ENCODE results near the gene POU2AF2.
"Not testable (repeated sequence)": the region's sequence is repeated elsewhere in the genome, so short reads cannot be mapped to it uniquely, and the experiment has no call there.

POU2AF2 gene

DNA sequence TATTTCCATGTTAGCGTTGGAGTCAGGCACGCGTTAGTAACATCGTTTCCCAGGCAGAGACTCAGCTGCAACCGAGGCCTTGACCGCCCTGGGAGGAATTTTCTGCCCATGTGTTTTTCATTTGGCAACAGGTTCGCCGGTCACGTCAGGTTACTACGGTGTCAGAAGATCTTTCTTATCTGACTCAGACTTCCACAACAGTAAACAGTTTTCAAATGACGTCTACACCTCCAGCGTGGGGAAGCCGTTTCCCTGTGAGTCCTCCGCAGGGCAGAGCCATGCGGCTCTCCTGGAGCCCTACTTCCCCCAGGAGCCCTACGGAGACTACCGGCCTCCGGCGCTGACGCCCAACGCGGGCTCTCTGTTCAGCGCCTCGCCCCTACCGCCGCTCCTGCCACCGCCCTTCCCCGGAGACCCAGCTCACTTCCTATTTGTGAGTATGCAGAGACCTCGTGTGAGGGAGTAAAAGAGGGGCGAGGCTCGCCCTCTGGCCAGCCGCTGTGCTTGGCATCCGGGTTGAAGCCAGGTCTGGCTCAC lies 38.5 kb downstream of the POU2AF2 start:
- H3K4me1 Mint-ChIP-seq, result no peaks in the 10 kb centered on the region
- no peak for ATAC-seq
- H3K27me3 Mint-ChIP-seq, result no peaks in the 10 kb centered on the region
- H3K4me3 Mint-ChIP-seq, result no peak overlapping the region
- H3K9me3 Mint-ChIP-seq, result no peaks in the 10 kb centered on the region
- DNase-seq, result no peak
- no peak overlapping the region for H3K27ac Mint-ChIP-seq

DNA sequence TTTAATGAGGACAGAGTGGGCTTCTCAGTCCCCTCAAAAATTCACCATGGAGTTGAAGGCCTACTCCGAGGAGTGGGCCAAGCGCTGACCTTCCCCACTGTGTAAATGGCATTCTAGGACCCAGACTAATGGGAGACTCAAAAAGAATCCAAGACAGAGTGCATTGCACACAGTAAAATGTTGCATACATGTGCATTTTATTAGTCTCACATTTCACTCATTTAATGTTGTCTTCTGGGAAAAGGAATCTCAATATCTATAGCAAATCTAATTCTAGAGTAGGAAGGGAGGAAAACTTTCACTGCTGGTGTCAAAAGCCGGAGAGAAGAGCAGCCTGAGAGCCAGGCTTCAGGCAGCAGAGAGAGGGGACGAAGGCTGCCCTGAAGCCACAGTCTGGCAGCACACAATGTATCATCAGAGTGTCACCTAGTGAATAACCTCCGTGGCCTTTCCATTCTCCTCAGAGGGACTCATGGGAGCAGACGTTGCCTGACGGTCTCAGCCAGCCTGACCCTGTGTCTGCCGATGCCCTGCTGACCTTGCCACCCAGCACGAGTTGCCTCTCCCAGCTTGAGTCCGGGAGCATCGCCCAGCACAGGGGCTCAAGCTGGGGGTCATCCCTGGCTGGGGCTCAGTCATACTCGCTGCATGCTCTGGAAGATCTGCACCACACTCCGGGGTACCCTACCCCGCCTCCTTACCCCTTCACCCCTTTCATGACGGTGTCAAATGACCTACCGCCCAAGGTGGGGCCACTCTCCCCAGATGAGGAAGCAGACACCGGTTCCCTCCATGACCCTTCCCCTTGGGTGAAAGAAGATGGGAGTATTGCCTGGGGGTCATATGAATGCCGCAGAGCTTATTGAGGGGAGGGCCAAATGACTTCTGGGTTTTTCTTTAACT lies 39.9 kb downstream of the POU2AF2 start:
- H3K9me3 Mint-ChIP-seq, result no peaks in the 10 kb centered on the region
- peak; percentile 31 for ATAC-seq
- no peak overlapping the region for H3K27ac Mint-ChIP-seq
- no peaks in the 10 kb centered on the region for H3K4me1 Mint-ChIP-seq
- DNase-seq, result no peak
- no peak overlapping the region for H3K4me3 Mint-ChIP-seq
- H3K27me3 Mint-ChIP-seq, result no peaks in the 10 kb centered on the region

DNA sequence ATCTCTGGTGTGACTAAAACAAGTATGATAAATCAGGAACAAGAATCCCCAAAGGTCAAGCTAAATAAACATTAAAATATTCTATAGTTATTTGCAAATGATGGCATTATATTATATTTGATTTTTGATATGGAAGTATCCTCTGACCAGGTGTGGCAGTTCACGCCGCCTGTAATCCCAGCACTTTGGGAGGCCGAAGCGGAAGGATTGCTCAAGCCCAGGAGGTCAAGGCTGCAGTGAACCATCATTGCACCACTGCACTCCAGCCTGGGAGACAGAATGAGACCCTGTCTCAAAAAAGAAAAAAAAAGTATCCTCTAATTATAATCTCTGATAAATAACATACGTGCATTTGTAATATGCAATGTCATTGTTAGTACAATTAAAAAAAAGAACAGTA lies 46.2 kb downstream of the POU2AF2 start:
- Mint-ChIP-seq H3K9me3 (no peaks in the 10 kb centered on the region), H3K27ac (no peak overlapping the region), H3K4me1 (no peaks in the 10 kb centered on the region), H3K27me3 (peaks cover 2% of the 10 kb centered on the region), H3K4me3 (no peak overlapping the region)
- DNase-seq (no peak), ATAC-seq (no peak)

DNA sequence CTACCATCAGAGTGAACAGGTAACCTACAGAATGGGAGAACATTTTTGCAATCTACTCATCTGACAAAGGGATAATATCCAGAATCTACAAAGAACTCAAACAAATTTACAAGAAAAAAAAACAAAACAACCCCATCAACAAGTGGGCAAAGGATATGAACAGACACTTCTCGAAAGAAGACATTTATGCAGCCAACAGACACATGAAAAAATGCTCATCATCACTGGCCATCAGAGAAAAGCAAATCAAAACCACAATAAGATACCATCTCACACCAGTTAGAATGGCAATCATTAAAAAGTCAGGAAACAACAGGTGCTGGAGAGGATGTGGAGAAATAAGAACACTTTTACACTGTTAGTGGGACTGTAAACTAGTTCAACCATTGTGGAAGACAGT lies 46.9 kb downstream of the POU2AF2 start:
- not testable (repeated sequence) for H3K27me3 Mint-ChIP-seq, DNase-seq, H3K9me3 Mint-ChIP-seq, ATAC-seq, H3K27ac Mint-ChIP-seq, H3K4me1 Mint-ChIP-seq, H3K4me3 Mint-ChIP-seq

DNA sequence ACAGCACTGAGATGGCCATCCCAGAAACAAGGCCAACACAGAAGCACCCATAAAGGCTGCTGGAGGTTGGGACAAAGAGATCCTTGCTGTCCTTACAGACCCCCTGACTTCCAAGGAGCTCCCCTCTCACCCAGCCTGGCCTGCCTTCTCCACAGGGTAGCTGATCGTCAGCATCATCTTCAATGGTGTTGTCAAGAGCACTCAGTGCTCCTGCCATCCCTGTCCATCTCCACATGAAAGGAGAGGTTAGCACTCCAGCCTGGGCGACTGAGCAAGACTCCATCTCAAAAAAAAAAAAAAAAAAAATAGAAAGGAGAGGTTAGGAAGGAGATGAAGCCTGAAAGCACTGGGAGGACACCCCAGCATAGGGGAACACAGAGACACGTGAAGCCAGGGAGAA lies 50.7 kb downstream of the POU2AF2 start:
- Mint-ChIP-seq H3K4me1 (no peaks in the 10 kb centered on the region), H3K27ac (no peak overlapping the region), H3K27me3 (peaks cover 41% of the 10 kb centered on the region), H3K9me3 (no peaks in the 10 kb centered on the region), H3K4me3 (no peak overlapping the region)
- ATAC-seq (no peak), DNase-seq (no peak)

DNA sequence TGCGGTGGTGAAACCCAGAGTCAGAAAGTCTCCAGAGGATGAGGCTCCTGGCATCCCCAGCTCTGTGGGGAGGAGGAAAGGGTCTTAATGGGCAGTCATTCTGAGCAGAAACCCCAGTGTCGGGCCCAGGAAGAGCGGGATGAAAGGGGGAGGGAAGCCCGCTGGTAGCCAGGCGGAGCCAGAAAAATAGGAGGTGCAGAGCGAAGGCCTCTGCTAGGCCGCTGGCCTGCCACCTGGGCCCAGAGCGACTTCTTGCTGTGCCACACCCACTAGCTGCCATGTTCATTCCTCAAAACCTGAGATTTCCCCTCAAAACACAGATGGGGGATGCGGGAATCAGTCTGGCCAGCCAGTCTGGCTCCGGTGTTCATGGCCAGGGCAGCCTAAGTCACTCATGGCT lies 52.2 kb downstream of the POU2AF2 start:
- no peak overlapping the region for H3K27ac Mint-ChIP-seq
- ATAC-seq (no peak), DNase-seq (no peak)
- no peak overlapping the region for H3K4me3 Mint-ChIP-seq
- H3K9me3 Mint-ChIP-seq, result no peaks in the 10 kb centered on the region
- H3K27me3 Mint-ChIP-seq, result peaks cover 53% of the 10 kb centered on the region
- no peaks in the 10 kb centered on the region for H3K4me1 Mint-ChIP-seq

DNA sequence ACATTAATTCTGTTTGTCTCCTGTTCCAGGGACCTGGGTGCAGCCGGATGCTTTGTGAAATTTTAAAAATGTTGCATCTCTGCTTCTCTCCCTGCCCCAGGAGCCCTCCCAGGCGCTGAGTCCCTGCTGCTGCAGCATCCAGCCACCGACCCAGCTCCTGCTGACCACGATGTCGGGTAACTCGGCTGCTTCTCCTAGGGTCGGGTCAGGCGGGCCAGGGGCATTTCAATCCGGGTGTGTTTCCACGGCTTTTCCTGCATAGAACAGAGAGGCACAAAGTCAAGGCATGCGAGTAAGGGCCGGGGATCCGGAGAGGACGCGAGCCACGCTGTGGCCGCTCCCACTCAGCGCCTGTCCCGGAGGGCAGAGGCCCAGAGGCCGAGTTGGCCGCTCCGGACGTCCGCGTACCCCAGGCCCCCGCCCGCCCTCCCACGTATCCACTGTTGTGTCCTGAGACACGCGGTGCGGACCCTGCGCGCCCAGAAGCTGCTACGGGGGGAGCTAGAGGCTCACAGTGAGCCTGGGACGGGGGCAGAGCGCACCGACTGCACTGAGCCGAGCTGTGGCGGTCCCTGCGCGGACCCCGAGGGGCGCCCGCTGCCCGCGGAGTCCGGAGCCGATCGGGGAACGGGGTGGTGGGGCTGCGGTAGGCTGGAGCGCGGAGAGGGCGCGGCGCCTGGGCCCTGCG lies 53.0 kb downstream of the POU2AF2 start, which contains the start of gene POU2AF3:
TSS of gene POU2AF3 (plus strand) at position 134 of the 688 bp plus-strand sequence. CDS start at position 170, 36 bp downstream.
- DNase-seq (no peak), ATAC-seq (peak; percentile 24)
- no peak within 1 kb of the TSS for H3K27ac Mint-ChIP-seq
- H3K27me3 Mint-ChIP-seq, result peaks cover 60% of the 10 kb centered on the region
- H3K9me3 Mint-ChIP-seq, result no peaks in the 10 kb centered on the region
- no peaks in the 10 kb centered on the region for H3K4me1 Mint-ChIP-seq
- peak within 1 kb of the TSS; percentile 22 to 62 for H3K4me3 Mint-ChIP-seq

DNA sequence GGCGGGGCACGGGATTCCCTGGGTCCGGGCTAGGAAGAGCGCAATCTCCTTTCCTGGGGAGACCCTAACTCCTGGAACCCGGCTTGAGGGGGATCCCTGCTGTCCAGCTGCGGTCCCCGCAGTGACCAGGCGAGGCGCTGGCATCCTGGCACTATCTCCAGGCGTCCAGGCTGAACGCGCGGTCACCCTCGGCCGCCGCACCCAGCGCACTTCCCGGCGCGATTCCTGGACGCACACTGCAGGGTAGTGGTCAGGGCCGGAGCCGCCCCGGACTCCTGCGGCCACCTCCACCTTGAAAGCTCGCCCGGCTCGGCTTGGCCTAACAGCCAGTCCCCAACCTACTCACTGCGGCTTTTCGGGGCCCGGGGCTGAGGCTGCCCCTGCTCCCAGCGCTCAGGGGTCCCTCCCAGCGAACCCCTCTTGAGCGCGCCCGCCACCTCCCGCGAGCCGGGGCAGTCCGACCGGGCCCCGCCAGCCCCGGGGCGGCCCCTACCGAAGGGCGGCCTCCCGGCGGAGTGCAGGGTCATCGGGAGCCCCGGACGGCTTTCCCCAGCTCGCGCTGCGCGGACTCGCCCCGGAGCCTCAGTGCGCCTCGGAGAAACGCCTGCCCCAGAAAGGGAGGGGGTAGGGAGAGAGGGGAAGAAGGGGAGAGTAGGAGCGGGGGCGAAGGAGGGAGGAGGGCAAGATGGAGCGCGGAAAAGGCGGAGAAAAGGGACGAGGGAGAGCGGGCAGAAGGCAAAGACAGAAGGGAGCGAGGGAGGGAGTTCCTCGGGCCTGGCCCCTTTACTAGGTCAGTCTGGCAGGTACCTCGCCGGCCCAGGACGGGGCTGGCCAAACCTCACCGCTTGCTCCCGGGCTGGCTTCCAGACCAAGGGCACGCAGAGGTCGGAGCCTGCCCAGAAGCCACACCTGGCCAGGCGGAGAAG lies 53.8 kb downstream of the POU2AF2 start:
- Mint-ChIP-seq H3K4me1 (no peaks in the 10 kb centered on the region), H3K27me3 (peaks cover 60% of the 10 kb centered on the region), H3K9me3 (no peaks in the 10 kb centered on the region), H3K27ac (no peak overlapping the region), H3K4me3 (peak overlapping the region; percentile 22 to 59)
- DNase-seq (peak; percentile 14 to 23), ATAC-seq (peak; percentile 57)

DNA sequence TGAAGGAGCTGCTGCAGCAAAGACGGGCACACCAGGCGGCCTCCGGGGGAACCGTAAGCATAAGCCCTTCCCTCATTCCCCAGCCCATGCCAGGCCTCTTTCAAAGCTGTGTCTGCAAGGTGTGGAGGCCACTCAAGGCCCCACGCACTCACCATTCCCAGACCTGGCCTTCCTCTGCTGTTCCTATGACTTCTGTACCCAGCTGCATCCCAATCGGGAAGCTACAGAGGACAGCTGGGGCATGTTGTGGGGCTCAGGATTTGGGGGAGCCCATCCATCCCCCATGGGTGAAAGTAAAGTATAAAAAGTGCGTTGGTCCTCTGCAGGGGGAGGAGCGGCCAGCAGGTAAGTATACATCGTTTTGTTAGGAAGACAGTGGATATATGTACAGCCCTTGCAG lies 55.0 kb downstream of the POU2AF2 start:
- no peaks in the 10 kb centered on the region for H3K4me1 Mint-ChIP-seq
- H3K27ac Mint-ChIP-seq, result no peak overlapping the region
- H3K9me3 Mint-ChIP-seq, result no peaks in the 10 kb centered on the region
- no peak for ATAC-seq
- peaks cover 71% of the 10 kb centered on the region for H3K27me3 Mint-ChIP-seq
- H3K4me3 Mint-ChIP-seq, result peak overlapping the region in 1 of 2 donors; percentile 59
- no peak for DNase-seq

DNA sequence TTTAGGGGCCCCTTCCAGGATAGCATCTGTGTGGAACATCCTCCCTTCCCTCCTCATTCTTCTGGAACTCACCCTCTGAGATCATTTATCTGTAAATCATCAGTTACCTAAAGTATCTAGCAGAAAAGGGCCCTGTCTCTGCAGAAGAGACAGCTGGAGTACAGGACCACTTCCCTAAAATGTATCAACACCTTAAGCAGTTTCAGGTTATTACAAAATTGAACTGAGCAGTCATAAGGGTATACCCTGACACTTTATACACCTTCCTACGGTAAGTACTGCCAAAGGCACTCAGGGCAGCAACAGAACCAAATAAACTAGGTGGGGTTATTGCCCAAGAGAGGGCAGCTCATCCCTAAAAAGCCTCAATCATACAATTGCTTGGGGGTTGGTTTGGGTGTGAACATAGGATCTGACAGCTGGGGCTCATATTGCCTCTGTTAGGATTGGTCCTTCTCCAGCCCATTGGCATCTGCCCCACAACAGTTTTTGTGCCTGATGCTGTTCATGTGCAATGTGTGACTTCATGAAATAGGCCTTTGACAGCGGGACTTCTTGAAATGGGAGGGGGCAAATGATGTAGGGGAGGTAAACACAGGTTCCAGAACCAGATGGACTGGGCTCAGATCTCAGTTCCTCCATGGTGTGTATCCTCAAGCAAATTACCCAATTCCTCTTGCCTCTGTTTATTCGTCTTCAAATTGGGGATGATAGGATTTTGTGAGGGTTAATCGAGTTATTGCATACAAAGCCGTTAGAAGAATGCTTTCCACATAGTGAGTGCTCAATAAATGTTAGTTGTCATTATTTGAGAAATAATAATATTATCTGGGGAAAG lies 55.7 kb downstream of the POU2AF2 start:
- no peak for ATAC-seq
- H3K27ac Mint-ChIP-seq, result no peak overlapping the region

DNA sequence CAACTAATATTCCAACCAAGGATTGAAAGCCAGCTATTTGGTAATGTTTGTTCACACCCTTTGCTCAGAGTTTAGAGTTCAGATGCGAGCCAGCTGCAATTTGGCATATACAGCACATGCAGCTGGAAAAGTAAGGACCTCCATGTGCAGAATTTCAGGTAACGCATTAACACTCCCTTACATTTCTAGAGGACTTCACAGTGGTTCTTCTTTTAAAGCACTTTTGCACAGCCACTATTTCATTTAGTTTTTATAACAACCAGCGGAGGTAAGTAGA lies 56.3 kb downstream of the POU2AF2 start:
- no peak for DNase-seq
- H3K4me3 Mint-ChIP-seq, result no peak overlapping the region
- no peaks in the 10 kb centered on the region for H3K4me1 Mint-ChIP-seq
- H3K27me3 Mint-ChIP-seq, result peaks cover 81% of the 10 kb centered on the region
- no peaks in the 10 kb centered on the region for H3K9me3 Mint-ChIP-seq
- no peak overlapping the region for H3K27ac Mint-ChIP-seq
- no peak for ATAC-seq

More for the DNA sequence above, 55.7 kb downstream of the POU2AF2 start:
- DNase-seq, result no peak
- Mint-ChIP-seq H3K4me3 (no peak overlapping the region), H3K4me1 (no peaks in the 10 kb centered on the region), H3K27me3 (peaks cover 77% of the 10 kb centered on the region), H3K9me3 (no peaks in the 10 kb centered on the region)

DNA sequence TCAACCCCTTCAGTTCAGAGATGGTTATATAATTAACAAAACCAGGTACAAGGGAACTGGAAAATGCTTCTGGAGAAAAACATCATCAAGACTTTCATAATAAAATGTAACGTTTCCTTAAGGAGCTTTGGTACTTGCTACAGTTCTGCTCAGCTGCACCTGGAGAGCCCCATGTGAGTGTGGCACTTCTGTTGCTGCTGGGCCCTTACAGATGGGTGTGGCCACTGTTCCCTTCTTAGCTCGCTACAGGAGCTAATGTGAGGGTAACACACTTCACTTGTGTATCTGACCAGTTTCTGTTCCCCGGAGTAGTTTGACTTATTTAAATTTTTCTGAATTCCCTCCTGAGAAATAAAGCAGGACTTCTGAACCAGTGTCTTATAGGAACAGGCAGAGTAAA lies 56.8 kb downstream of the POU2AF2 start:
- Mint-ChIP-seq H3K4me1 (no peaks in the 10 kb centered on the region), H3K27ac (no peak overlapping the region), H3K4me3 (no peak overlapping the region), H3K9me3 (no peaks in the 10 kb centered on the region), H3K27me3 (peaks cover 81% of the 10 kb centered on the region)
- ATAC-seq (no peak), DNase-seq (no peak)

DNA sequence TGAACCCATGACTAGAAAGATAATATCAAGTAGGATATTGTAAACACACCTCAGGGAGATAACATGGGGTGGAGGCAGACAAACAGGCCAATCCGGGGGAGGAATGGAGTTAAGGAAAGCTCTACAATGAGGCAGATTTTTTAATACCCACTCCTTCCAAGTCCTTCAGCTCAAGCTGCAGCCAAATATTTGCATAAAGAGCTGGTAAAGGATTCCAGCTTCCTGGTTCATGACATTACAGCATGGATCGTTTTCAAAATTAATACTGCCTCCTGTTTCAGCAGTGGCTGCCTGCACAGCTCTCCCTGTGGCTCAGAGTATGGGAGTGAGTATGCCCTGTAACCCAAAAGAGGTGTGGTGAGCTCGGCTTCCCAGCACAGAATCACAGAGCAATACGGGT lies 57.9 kb downstream of the POU2AF2 start:
- no peaks in the 10 kb centered on the region for H3K9me3 Mint-ChIP-seq
- DNase-seq, result no peak
- no peaks in the 10 kb centered on the region for H3K4me1 Mint-ChIP-seq
- H3K27ac Mint-ChIP-seq, result no peak overlapping the region
- H3K27me3 Mint-ChIP-seq, result peaks cover 81% of the 10 kb centered on the region
- no peak overlapping the region for H3K4me3 Mint-ChIP-seq
- ATAC-seq, result no peak

DNA sequence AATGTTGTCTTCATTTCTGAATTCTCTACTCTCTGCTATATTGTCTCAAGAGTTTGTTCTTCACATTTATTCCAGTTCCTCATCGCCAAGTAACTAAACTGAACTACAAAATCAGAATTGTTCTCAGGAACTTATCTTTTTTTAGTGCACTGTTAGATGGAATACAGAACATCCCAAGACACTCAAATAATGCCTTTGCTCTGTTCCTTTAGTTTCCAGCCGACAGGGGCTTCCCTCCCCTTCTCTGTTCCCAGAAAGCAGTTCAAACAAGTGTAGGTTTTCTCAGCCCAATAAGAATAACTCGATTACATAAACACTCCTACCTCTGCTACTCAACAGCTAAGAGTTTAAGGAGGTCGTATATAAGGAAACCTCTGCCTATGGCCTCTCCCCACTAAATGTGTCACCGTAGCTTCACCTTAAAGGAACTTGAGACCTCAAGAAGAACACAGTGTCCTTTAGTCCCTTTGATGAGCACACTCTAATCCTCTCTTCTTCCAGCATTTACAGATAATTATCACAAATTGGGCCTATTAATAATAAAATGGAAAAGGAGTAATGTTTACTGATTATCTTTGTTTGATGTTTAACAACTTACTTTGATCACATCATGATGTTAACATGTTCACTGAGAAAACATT lies 59.8 kb downstream of the POU2AF2 start:
- peaks cover 66% of the 10 kb centered on the region for H3K27me3 Mint-ChIP-seq

More for the DNA sequence above, 59.8 kb downstream of the POU2AF2 start:
- no peak overlapping the region for H3K27ac Mint-ChIP-seq
- H3K9me3 Mint-ChIP-seq, result no peaks in the 10 kb centered on the region
- H3K4me1 Mint-ChIP-seq, result no peaks in the 10 kb centered on the region
- DNase-seq (no peak), ATAC-seq (no peak)
- H3K4me3 Mint-ChIP-seq, result no peak overlapping the region
